Gastroesophageal sphincter (tissue), 4 donors: ENCODE data around the gene ASTL. TPM values are rescaled to one million over a fixed set of nuclear protein-coding genes. Genes with fewer than 3 reads are reported as not detected.

ENCODE experiments used
- ATAC-seq: fragments of 150-250 bp; one replicate; pipeline ENCODE4 v1.9.1; 2016; ENCODE audit warnings: mild to moderate bottlenecking, moderate library complexity
- H3K27ac ChIP-seq, 4 donors: fragments of 200-600 bp; sonication (generic) in 3 of 4; 1 replicate in 3 of 4; 2 replicates in 1 of 4; pipeline ENCODE4 v1.5.1; 2016 to 2019
- H3K27me3 ChIP-seq: fragments of 200-600 bp; sonication (generic); one replicate; pipeline ENCODE4 v1.5.1; 2019
- H3K36me3 ChIP-seq, 2 donors: fragments of 200-600 bp; sonication (generic); one replicate each; pipeline ENCODE4 v1.5.1; 2019; ENCODE audit warnings: control low read depth in 1 of 2
- H3K4me1 ChIP-seq, 3 donors: fragments of 200-600 bp; sonication (generic); 1 replicate in 2 of 3; 2 replicates in 1 of 3; pipeline ENCODE4 v1.5.1; 2016 to 2019; ENCODE audit warnings: control low read depth in 2 of 3
- H3K4me3 ChIP-seq, 2 donors: fragments of 200-600 bp; sonication (generic); one replicate each; pipeline ENCODE4 v1.5.1; 2019; ENCODE audit warnings: mild to moderate bottlenecking in 1 of 2, moderate library complexity in 1 of 2
- H3K9me3 ChIP-seq, 3 donors: fragments of 200-600 bp; sonication (generic); one replicate each; pipeline ENCODE4 v1.5.1; 2017 to 2019; ENCODE audit warnings: control low read depth in 2 of 3
- EP300 ChIP-seq: sonication (generic); formaldehyde crosslinking; IDR thresholded peaks from one replicate; pipeline ENCODE4 v1.6.1; 2017; ENCODE audit warnings: antibody characterized with exemption, mild to moderate bottlenecking
- POLR2A ChIP-seq, 2 donors: fragments of 450-650 bp; IDR thresholded peaks; one replicate each; pipeline ENCODE4 v1.6.1; 2017; ENCODE audit warnings: antibody characterized with exemption in 2 of 2, mild to moderate bottlenecking in 2 of 2, moderate library complexity in 1 of 2
- POLR2AphosphoS5 ChIP-seq: sonication (generic); formaldehyde crosslinking; IDR thresholded peaks from one replicate; pipeline ENCODE4 v1.6.1; 2017; ENCODE audit warnings: antibody characterized with exemption
- WGBS, 2 donors: methylation state at CpG; one replicate each; pipeline ENCODE4 v1.1.5; 2018; ENCODE audit warnings: low coverage in 1 of 2; 5-methylcytosine and 5-hydroxymethylcytosine counted together
- total RNA-seq, 4 donors: library from RNA; depleted of rRNA; stranded (reverse); fragments of >200 nt; gene quantifications; one replicate each; pipeline ENCODE4 v1.1.0, GENCODE V29; 2016
- TF ChIP-seq, protein P1 (sequence below), 4 experiments: fragments of 200-600 bp in 2 of 4; fragments of 450-650 bp in 2 of 4; sonication (generic) in 1 of 4; IDR thresholded peaks; one replicate each; pipeline ENCODE4 v1.5.1; 2017 to 2019; ENCODE audit warnings: antibody characterized with exemption in 4 of 4, mild to moderate bottlenecking in 2 of 4, moderate library complexity in 2 of 4

Gene ASTL
- total RNA-seq, 4 donors from 2014 or later: not detected

GRCh38 chr2:96174251-96175144 lies 36.2 kb upstream of the ASTL start:
- Histone ChIP-seq H3K4me3 (no peak overlapping the region), H3K9me3 (no peaks in the 10 kb centered on the region), H3K27ac (no peak overlapping the region), H3K36me3 (no peaks in the 10 kb centered on the region), H3K4me1 (no peaks in the 10 kb centered on the region), H3K27me3 (no peaks in the 10 kb centered on the region)
- peak; percentile 66 for ATAC-seq
- TF ChIP-seq POLR2AphosphoS5 (no peak), EP300 (no peak), POLR2A (IDR thresholded peaks at IDR 0.05) (no peak)
- TF ChIP-seq, protein P1, sequence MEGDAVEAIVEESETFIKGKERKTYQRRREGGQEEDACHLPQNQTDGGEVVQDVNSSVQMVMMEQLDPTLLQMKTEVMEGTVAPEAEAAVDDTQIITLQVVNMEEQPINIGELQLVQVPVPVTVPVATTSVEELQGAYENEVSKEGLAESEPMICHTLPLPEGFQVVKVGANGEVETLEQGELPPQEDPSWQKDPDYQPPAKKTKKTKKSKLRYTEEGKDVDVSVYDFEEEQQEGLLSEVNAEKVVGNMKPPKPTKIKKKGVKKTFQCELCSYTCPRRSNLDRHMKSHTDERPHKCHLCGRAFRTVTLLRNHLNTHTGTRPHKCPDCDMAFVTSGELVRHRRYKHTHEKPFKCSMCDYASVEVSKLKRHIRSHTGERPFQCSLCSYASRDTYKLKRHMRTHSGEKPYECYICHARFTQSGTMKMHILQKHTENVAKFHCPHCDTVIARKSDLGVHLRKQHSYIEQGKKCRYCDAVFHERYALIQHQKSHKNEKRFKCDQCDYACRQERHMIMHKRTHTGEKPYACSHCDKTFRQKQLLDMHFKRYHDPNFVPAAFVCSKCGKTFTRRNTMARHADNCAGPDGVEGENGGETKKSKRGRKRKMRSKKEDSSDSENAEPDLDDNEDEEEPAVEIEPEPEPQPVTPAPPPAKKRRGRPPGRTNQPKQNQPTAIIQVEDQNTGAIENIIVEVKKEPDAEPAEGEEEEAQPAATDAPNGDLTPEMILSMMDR (IDR thresholded peaks at IDR 0.05): peak; percentile 55 to 86 (median 64)
- WGBS, 2 donors: 21 to 38% methylated on average over 4 to 8 of the region's 8 CpGs

- no peaks in the 10 kb centered on the region for H3K9me3 ChIP-seq
- WGBS, 2 donors: 93 to 96% methylated on average over 3 to 4 of the region's 15 CpGs
Observed at GRCh38 chr2:96171831-96172230, 33.5 kb upstream of the ASTL start.

DNA sequence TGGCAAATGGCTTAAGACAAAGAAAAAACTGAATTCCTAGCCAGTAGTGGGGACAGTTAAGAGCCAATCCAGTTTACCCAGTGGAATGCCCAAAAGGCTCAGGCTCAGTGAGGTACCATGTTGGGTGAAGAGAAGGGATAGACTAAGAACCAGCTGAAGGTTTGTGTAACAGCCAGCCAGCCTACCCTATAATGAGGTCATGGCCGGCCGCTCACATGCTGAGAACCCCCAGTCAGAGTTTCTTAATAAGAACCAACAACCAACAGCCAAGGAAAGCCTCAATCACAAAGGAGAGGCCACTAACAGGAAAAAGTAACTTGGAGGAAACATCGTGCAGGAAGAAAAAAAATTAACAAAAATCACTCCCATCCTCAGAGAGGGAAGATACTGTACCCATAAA lies 32.3 kb upstream of the ASTL start:
- Histone ChIP-seq H3K36me3 (no peaks in the 10 kb centered on the region), H3K9me3 (no peaks in the 10 kb centered on the region), H3K4me3 (no peak overlapping the region), H3K27me3 (no peaks in the 10 kb centered on the region), H3K27ac (no peak overlapping the region), H3K4me1 (no peaks in the 10 kb centered on the region)
- ATAC-seq: no peak
- WGBS, 2 donors: 91 to 100% methylated on average over 2 to 3 of the region's 3 CpGs
- TF ChIP-seq POLR2A (IDR thresholded peaks at IDR 0.05) (no peak), POLR2AphosphoS5 (no peak), EP300 (no peak)
- TF ChIP-seq, protein P1 (IDR thresholded peaks at IDR 0.05): no peak

More at GRCh38 chr2:96171831-96172230, 33.5 kb upstream of the ASTL start:
- no peak for ATAC-seq
- Histone ChIP-seq H3K4me3 (no peak overlapping the region), H3K36me3 (no peaks in the 10 kb centered on the region), H3K27ac (no peak overlapping the region), H3K4me1 (no peaks in the 10 kb centered on the region), H3K27me3 (no peaks in the 10 kb centered on the region)
- no peak for TF ChIP-seq POLR2A (IDR thresholded peaks at IDR 0.05)
- no peak for TF ChIP-seq POLR2AphosphoS5
- TF ChIP-seq, protein P1 (IDR thresholded peaks at IDR 0.05): no peak
- no peak for TF ChIP-seq EP300

GRCh38 chr2:96169868-96170507 lies 31.7 kb upstream of the ASTL start:
- ATAC-seq: no peak
- no peaks in the 10 kb centered on the region for H3K36me3 ChIP-seq
- H3K4me3 ChIP-seq: no peak overlapping the region
- H3K27ac ChIP-seq: no peak overlapping the region
- no peak for TF ChIP-seq EP300
- no peak for TF ChIP-seq POLR2A (IDR thresholded peaks at IDR 0.05)
- TF ChIP-seq, protein P1 (IDR thresholded peaks at IDR 0.05): no peak
- TF ChIP-seq POLR2AphosphoS5: no peak
- H3K9me3 ChIP-seq: no peaks in the 10 kb centered on the region
- peaks cover 1% of the 10 kb centered on the region for H3K27me3 ChIP-seq
- H3K4me1 ChIP-seq: no peaks in the 10 kb centered on the region
- 73 to 83% methylated on average over 2 of the region's 2 CpGs for WGBS, 2 donors
